CD4-positive, alpha-beta T cell treated with Interleukin-15 for 1 hour (primary cell): ENCODE data around the gene DDX41.
A peak's percentile ranks its signal among the peaks of the same experiment; 100 is the strongest.
"Not testable (repeated sequence)": the region's sequence is repeated elsewhere in the genome, so short reads cannot be mapped to it uniquely, and the experiment has no call there.

Experiments used
- DNase-seq: peaks from one replicate; pipeline ENCODE4 v3.0.0-alpha.2; 2020

DDX41 gene

GRCh38 chr5:177497292-177498012 is 19.3 kb downstream of the DDX41 start, which contains the start of gene PDLIM7:
PDLIM7 (minus strand) TSS chr5:177497604; CDS start chr5:177496512, 1,092 bp downstream.
- DNase-seq: peak; percentile 94

GRCh38 chr5:177496727-177497291 is 20.0 kb downstream of the DDX41 start:
- no peak for DNase-seq

- DNase-seq: no peak
Measured at GRCh38 chr5:177496070-177496726, 20.6 kb downstream of the DDX41 start.

GRCh38 chr5:177495243-177496060 is 21.3 kb downstream of the DDX41 start:
- DNase-seq: no peak

GRCh38 chr5:177494346-177495195 is 22.2 kb downstream of the DDX41 start:
- peak; percentile 75 for DNase-seq

- no peak for DNase-seq
Measured at GRCh38 chr5:177493795-177494345, 22.9 kb downstream of the DDX41 start.

GRCh38 chr5:177492841-177493240 is 23.9 kb downstream of the DDX41 start:
- no peak for DNase-seq

GRCh38 chr5:177491983-177492746 is 24.6 kb downstream of the DDX41 start:
- DNase-seq: no peak

GRCh38 chr5:177491429-177491945 is 25.3 kb downstream of the DDX41 start:
- no peak for DNase-seq

- no peak for DNase-seq
Measured at GRCh38 chr5:177490992-177491391, 25.8 kb downstream of the DDX41 start.

GRCh38 chr5:177490311-177490991 is 26.3 kb downstream of the DDX41 start:
- no peak for DNase-seq

GRCh38 chr5:177489119-177489716 is 27.5 kb downstream of the DDX41 start:
- no peak for DNase-seq

- DNase-seq: no peak
Measured at GRCh38 chr5:177487975-177488374, 28.8 kb downstream of the DDX41 start.

GRCh38 chr5:177487144-177487543 is 29.6 kb downstream of the DDX41 start:
- DNase-seq: no peak

- DNase-seq: no peak
Measured at GRCh38 chr5:177486256-177486655, 30.5 kb downstream of the DDX41 start.

- not testable (repeated sequence) for DNase-seq
Measured at GRCh38 chr5:177485753-177486152, 31.0 kb downstream of the DDX41 start.

- no peak for DNase-seq
Measured at GRCh38 chr5:177484902-177485549, 31.7 kb downstream of the DDX41 start.

- no peak for DNase-seq
Measured at GRCh38 chr5:177483994-177484901, 32.5 kb downstream of the DDX41 start.
